Femur (tissue), 1 donor: ENCODE data around the gene CACNA2D4.

Experiments
- DNase-seq: peaks from one replicate; pipeline ENCODE4 v3.0.0-alpha.2; 2017

The CACNA2D4 gene

GRCh38 chr12:1869145-1869544 is 49.3 kb downstream of the CACNA2D4 start:
- DNase-seq, result no peak

- peak; percentile 3 for DNase-seq
Observed at GRCh38 chr12:1865284-1865866, 53.1 kb downstream of the CACNA2D4 start.

DNA sequence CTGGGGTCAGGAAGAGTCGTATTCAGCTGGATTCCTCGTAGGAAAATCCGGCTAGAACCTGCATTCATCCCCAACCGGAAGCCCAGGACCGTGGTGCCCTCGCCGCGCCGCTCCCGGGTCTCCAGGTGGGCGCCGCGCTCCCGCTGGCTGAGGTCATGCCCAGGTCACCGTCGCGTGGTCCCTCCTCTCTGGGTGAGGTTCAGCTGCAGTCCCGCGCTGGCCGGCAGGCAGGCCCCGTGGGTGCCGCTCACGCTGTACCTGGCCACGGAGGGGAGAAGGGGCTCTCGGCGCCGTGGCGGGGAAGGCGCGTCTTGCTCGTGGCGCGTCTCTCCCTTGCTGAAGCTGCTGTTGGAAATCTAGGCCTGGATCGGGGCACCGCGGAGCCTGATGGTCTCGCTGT is 53.6 kb downstream of the CACNA2D4 start:
- DNase-seq, result no peak

DNA sequence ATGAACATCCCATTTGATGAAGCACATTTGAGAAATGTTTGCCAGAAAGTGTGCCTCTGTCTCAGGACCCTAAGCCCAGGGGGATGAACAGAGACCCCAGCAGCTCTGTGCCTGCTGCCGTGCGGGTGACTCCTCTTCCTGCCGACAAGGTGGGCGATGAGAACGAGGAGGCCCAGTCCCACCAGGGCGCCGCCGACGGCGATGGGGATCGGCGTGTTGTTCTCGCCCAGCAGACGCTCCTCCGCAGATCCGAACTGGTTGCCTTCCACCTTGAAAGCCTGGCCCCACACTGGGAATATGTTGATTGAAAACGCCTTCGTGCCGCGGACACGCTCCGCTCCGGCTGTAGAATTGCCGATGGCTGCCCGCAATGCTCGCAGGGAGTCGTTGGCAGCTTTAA is 54.0 kb downstream of the CACNA2D4 start:
- peak; percentile 3 for DNase-seq

- DNase-seq, result no peak
Observed at GRCh38 chr12:1863823-1864222, 54.6 kb downstream of the CACNA2D4 start.

DNA sequence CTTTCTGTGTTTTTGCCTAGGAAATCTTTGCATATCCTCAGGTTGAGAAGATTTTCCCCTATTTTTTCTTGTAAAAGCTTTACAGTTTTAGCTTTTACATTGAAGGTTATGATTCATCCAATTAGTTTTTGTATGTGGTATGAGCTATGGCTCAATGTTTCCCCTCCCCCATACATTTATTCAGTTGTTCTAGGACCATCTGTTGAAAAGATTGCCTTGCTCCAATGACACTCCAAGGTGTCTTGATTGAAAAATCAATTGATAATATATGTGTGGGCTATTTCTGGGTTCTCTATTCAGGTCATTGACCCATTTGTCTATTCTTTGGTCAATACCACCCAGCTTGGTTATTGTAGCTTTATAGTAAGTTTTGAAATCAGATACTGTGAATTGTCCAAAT is 55.5 kb downstream of the CACNA2D4 start:
- DNase-seq, result no peak

- no peak for DNase-seq
Observed at GRCh38 chr12:1859643-1860042, 58.8 kb downstream of the CACNA2D4 start.

- no peak for DNase-seq
Observed at GRCh38 chr12:1858456-1858855, 60.0 kb downstream of the CACNA2D4 start.

- DNase-seq, result no peak
Observed at GRCh38 chr12:1857821-1858220, 60.6 kb downstream of the CACNA2D4 start.

GRCh38 chr12:1857086-1857485 is 61.4 kb downstream of the CACNA2D4 start:
- peak; percentile 3 for DNase-seq

DNA sequence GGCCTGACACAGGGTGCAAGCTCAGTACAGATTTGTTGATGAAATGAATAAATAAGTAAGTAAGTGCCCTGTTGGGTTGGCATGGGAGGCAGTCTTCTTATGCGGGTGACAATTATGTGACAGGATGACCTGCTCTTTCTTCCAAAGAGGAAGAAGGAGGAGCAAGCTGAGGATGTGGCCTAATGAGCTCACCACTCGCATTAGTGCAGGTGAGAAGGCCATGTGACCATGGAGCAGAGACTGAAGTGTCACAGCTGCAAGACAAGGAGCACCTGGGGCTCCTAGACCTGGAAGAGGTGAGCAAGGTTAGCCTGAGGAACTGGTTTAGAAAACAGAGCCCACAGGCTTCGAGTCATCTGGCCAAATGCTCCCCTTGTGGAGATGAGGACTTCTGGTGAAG is 63.2 kb downstream of the CACNA2D4 start:
- DNase-seq, result peak; percentile 1

GRCh38 chr12:1853716-1854115 is 64.7 kb downstream of the CACNA2D4 start:
- DNase-seq, result peak; percentile 8

GRCh38 chr12:1852076-1852475 is 66.4 kb downstream of the CACNA2D4 start:
- DNase-seq, result no peak

DNA sequence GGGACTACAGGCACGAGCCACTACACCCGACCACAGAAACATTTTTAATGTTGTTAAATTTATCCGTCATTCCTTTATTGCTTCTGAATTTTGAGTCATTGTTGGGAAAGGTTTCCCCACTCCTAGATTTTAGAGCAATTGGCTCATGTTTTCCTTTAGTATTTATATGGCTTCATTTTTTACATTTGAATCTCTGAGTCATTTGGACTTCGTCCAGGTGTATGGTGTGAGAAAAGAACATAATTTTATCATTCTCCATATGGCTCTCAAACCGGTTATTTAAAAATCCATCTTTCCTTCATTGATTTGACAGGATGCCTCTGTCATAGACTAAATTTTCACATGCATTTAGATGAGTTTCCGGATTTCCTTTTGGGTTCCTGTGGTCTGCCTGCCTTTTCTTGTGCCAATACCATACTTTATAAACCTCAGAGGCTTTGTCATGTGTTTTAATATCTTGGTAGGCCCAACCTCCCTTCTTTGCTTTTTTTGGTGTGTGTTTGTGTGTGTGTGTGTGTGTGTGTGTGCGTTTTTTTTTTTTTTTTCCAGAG is 67.2 kb downstream of the CACNA2D4 start:
- DNase-seq, result peak; percentile 8

DNA sequence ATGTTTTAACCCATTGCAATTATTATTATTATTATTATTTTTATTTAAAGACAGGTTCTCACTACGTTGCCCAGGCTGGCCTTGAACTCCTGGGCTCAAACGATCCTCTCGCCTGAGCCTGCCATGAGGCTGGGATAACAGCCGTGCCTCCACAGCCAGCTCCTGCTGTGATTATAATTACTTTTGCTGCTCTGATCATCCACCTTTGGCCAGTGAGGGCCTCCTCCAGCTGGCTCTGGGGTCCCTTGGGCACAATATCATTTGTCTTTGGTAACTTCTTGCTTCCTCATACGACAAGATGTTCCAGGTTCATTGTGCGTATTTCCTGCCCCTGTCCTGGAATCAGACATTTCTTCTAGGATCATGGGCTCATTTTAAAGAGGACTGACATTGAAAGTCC is 69.7 kb downstream of the CACNA2D4 start:
- DNase-seq, result peak; percentile 3

DNA sequence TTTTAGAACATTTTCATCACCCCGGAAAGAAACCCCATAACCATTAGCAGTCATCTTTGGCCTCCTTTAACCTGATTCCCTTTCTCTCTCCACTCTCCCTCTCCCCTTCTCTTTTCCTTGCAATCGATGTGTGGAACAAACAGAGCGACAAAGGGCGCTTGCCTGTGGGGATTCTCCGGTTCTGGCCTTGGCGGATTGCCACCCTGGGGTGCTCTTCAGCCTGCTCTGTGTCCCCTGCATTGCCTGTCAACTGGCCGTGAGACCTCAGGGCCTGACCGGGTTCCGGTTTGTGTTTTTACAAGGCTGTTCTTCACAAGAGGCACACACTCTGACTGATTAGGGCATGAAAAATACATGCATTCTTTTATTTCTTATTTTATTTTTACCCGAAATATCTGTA is 70.3 kb downstream of the CACNA2D4 start:
- DNase-seq, result peak; percentile 6

GRCh38 chr12:1847411-1847810 is 71.0 kb downstream of the CACNA2D4 start:
- no peak for DNase-seq

GRCh38 chr12:1846421-1847405 is 71.7 kb downstream of the CACNA2D4 start:
- peak; percentile 10 for DNase-seq

GRCh38 chr12:1845886-1846285 is 72.6 kb downstream of the CACNA2D4 start:
- peak; percentile 2 for DNase-seq

GRCh38 chr12:1845427-1845826 is 73.0 kb downstream of the CACNA2D4 start:
- DNase-seq, result peak; percentile 3

GRCh38 chr12:1844661-1845409 is 73.6 kb downstream of the CACNA2D4 start:
- peak; percentile 8 for DNase-seq

- DNase-seq, result peak; percentile 5
Observed at GRCh38 chr12:1844223-1844622, 74.2 kb downstream of the CACNA2D4 start.

DNA sequence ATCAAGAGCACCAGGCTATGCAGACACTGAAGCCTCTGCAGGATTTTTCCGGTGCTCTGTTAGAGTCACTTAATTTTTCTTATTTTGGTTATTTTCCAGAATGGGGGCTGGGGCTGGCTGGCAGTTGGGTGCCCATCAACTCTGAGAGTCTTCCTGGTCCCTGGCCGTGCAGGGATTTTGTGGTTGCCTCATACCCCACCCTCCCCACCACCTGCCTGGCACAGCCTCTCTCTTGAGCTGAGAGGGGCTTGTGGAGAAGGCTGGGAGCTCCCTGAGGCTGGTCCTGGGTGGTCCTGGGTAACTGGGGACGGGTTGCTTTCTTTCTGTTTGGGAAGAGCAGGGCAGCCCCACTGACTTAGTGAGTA is 74.8 kb downstream of the CACNA2D4 start:
- DNase-seq, result no peak
